SHP77 (cell line): ENCODE measurements around the gene SEC61A1.

Experiments
- DNase-seq, 2 experiments: peaks; one replicate each; lab custom pipeline; 2025; lab: John Stamatoyannopoulos, UW

Gene SEC61A1

GRCh38 chr3:128060473-128061381 is 8.5 kb downstream of the SEC61A1 start:
- DNase-seq = no peak

GRCh38 chr3:128062033-128062745 is 10.0 kb downstream of the SEC61A1 start:
- DNase-seq = no peak

- DNase-seq = no peak
These were observed 11.6 kb downstream of the SEC61A1 start for GRCh38 chr3:128063865-128064264.

GRCh38 chr3:128064962-128065361 is 12.7 kb downstream of the SEC61A1 start:
- DNase-seq = no peak

DNA sequence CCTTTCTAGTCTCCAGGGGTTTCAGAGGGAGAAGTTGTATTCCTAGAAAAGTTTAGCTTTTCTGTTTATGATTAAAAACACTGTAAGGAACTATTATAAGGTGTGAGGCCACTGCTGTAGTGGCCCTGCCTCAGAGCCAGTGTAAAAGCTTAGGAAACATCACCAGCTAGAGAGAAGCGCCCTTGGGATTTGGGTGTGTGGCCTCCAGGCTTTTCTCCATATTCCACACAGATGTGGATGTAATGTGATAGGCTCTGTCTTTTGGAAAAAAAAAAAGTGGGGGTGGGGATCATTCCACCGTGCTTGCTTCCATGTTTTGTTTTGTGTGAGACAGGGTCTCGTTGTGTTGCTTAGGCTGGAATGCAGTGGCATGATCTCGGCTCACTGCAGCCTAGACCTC is 13.9 kb downstream of the SEC61A1 start:
- no peak for DNase-seq

GRCh38 chr3:128066676-128067075 is 14.4 kb downstream of the SEC61A1 start:
- DNase-seq = no peak

DNA sequence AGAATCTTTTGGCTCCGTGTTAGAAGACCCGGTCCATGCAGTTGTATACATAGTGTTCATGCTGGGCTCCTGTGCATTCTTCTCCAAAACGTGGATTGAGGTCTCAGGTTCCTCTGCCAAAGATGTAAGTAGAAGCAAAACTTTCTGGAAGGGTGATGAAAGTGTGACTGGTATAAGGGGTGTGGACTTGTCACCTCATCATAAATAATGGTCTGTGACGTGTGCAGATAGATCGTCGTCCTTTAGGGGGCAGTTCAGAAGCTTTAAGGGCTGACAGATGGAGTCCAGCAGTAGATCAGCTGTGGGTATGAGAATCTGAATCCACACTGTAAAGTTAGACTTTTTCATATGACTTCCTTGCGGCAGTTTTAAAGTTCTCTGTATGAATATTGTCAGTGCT is 15.3 kb downstream of the SEC61A1 start:
- no peak for DNase-seq

DNA sequence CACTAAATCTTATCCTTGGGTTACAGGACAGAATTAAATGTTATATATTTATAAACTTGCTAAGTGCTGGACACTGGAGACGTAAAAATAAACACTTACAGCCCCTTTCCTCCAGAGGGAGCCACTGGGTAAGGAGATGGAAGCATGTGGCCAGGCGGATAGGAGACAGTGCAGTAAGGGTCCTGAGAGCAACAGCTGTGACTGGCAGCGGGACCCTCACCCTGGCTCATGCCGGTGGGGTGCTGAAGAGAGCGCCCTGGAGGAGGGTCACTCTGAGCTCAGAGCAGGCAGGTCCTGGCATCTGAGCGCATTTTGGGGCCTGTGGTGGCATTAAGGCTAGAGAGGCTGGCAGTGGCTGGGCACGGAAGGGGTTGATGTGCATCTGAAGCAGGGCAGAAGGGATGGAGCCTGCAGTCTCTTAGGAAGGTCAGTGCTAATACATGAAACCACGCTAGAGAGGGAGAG is 16.0 kb downstream of the SEC61A1 start:
- DNase-seq = peak; percentile 22 to 48

DNA sequence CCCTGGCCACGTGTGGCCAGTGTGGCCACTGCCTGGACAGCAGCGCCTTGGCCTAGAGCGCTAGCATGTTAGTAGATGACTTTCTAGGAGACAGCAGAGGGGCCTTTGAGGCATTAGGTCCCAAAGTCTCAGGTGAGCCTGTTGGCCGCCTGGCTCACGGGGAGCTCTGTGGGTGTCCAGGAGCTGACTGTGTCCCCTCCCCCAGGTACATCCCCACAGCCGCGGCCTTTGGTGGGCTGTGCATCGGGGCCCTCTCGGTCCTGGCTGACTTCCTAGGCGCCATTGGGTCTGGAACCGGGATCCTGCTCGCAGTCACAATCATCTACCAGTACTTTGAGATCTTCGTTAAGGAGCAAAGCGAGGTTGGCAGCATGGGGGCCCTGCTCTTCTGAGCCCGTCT is 17.0 kb downstream of the SEC61A1 start:
- DNase-seq = no peak

DNA sequence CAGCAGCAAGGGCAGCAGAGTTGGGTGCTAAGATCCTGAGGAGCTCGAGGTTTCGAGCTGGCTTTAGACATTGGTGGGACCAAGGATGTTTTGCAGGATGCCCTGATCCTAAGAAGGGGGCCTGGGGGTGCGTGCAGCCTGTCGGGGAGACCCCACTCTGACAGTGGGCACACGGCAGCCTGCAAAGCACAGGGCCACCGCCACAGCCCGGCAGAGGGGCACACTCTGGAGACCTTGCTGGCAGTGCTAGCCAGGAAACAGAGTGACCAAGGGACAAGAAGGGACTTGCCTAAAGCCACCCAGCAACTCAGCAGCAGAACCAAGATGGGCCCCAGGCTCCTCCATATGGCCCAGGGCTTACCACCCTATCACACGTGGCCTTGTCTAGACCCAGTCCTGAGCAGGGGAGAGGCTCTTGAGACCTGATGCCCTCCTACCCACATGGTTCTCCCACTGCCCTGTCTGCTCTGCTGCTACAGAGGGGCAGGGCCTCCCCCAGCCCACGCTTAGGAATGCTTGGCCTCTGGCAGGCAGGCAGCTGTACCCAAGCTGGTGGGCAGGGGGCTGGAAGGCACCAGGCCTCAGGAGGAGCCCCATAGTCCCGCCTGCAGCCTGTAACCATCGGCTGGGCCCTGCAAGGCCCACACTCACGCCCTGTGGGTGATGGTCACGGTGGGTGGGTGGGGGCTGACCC is 18.8 kb downstream of the SEC61A1 start:
- DNase-seq = no peak

GRCh38 chr3:128071771-128072453 is 19.7 kb downstream of the SEC61A1 start:
- DNase-seq = no peak

DNA sequence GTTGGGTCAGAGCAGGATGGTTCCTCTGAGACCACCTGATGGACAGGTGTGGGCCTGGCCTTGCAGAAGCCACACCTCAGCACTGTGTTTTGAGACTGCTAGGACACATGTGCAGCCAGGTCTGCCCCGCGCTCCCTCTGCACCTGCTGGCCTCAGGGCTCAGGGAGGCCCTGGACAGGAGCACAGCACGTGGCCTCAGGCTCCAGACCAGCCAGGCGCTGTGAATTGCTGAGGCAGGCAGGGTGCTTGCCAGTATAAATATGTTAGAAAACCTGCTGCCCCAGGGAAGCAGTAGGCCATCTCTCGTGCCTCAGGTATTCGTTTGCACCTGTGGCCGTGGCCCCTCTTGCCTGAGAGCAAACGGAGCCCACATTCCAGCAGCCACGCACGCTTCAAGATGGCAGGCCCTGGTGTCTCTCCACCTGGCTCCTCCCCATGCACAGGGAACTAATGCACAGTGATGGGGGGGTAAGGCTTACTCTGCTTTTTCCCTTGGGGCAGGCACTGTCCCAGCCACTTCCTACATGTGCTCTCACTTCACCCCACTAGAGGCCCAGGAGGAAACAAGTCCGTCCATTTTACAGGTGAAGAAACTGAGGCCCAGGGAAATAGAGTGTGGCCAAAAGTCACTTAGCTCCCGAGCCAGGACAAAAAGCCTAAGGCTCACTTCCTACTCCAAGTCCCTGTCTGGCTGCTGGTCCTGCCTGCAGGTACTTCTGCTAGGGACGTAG is 20.4 kb downstream of the SEC61A1 start:
- DNase-seq = no peak

GRCh38 chr3:128073185-128073725 is 21.0 kb downstream of the SEC61A1 start:
- DNase-seq = no peak

DNA sequence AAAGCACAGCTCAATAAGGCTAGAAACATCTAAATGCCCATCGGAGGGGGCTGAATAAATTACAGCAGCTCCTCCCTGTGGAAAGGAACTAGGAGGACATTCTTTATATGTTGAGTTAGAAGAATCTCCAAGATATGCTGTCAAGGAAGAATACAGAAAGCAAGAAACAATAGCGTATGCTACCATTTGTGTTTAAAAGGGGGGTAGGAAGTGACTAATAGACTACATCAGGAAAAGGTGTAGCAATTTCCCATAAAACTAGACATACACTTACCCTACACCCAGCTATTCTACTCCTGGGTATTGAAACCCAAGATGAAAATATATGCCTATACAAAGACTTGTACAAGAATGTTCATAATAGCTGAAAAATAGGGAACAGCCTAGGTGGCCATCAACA is 21.6 kb downstream of the SEC61A1 start:
- no peak for DNase-seq

- no peak for DNase-seq
These were observed 22.7 kb downstream of the SEC61A1 start for GRCh38 chr3:128074851-128075521.

DNA sequence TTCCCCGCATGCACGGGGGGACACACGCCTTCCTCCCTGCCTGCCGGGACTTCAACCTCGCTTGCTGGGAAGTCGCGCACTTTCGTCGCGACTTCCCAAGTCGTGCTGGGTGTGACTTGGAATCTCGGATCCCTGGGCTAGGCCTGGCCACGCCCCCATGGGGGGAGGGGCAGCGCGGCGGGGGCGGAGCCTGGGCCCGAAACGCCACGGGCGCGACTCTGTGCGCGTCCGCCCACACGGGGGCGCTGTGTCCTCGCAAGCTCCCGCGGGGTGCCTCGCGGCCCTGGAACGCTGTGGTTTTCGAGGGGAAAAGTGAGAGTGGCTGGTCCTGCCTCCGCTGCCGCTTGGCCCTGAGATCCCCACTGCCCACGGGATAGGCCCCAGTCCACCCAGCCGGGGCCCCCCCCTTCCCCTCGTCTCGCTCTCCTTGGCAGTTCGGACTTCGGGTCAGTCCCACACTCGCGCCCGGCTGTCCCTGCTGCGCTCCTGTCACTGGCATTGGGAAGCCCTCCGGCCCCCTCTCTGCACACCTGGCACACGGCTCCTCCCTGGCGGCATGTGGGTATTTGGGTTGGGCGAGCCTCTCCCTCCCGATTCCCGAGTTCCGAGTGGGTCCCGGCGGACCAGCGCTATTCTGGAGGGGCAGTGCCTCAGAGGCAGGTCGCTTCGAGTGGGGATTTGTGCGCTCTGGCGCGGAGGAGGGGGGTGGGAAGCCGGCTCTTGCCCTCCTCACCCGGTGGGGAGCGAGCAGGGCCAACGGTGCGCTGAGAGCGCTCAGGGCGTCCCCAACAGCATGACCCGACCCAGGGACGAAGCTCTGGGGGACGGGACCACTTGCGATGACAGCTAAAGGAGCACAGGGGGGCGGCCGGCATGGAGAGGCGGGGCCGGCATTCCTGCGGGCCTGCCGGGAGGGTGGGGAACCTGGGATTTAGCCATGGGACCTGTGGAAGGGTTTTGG is 23.6 kb downstream of the SEC61A1 start:
- no peak for DNase-seq

DNA sequence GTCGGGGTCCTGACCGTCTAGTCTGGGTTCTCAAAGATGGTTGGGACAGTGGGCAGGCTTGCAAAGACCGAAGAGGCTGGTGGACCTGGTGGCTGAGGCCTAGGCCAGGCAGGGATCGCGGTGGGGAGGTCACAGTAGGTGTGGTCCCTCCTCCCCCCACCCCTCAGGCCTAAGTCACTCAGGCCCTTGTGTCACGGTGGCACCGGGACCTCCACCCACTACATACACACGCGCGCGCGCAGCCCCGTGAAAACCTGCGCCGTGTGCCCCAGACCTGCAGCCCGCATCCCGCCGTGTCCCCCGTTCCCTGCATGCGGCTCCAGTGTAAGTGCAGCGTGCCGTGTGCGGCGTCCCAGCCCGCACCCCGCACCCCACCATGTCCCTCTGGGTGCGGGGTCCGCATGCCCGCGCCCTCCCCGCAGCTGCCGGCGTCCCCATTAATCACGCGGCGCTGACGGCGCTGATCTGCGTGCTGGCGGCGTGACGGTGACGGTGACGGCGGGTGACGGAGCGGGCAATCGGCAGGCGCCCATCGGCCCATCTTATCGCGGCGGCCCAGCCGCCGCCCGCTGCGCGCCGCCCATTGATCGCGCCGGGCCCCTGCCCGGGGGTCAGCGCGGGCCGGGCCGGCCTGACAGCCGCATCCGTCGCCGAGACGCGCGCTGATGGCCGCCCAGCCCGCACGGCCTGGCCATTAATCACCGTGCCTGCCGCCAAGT is 24.4 kb downstream of the SEC61A1 start:
- no peak for DNase-seq

DNA sequence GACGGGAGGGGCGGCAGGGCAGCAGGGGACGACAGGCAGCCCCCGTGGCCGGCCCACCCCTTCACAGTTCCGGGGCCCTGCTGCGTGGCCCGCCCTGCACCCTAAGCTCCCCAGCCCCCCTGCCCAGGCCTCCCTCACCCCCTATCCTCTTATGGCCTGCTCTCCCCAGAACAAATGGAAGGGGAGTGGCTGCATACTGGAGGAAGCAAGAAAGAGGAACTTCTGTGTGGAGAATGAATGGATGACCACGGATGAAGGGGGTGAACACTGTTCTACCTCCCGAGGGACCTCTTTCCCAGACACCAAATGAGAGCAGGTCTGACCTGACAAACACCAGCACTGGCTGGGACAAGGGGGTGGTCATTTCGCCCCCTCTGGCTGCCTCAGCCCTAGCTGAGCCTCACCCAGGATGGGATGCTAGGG is 25.0 kb downstream of the SEC61A1 start:
- DNase-seq = no peak

DNA sequence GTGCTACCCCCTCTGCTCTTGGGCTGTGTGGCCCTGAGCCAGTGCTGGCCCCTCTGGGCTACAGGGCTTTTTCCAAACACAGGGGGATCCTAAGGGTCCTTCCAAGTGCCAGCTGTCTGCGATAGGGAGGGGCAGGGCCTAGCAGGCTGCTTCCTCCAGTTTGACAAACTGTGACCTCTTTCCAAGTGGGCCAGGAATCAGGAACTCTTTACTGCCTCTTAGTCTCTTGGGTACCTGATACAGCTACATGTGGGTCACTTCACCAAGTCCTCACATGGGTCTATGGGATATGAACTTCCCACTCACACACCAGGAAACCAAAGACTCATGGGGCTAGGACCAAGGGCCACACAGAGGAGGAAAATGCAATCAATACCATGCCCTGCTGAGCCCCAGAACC is 25.4 kb downstream of the SEC61A1 start:
- no peak for DNase-seq
